Common myeloid progenitor, CD34-positive (primary cell): ENCODE measurements around the gene MAP4.
A peak's percentile ranks its signal among the peaks of the same experiment; 100 is the strongest.

Experiments used
- CTCF ChIA-PET: fragments of 350-600 bp; sonication (Branson Sonifier 250); formaldehyde crosslinking; loops from one replicate; lab custom pipeline; 2021; ENCODE audit warnings: antibody characterized with exemption; lab: Charles Lee
- POLR2A ChIA-PET: fragments of 350-600 bp; sonication (Branson Sonifier 250); formaldehyde crosslinking; loops from one replicate; lab custom pipeline; 2021; ENCODE audit warnings: antibody characterized with exemption; lab: Charles Lee
- DNase-seq, 3 donors: peaks; one replicate each; pipeline versions ENCODE4 v3.0.0 to v3.0.0-alpha.2; 2013
- H3K27ac ChIP-seq, 2 experiments: 1 replicate in 1 of 2; 2 replicates in 1 of 2; pipeline ENCODE4 v1.7.0; 2013; ENCODE audit warnings: inconsistent platforms in 2 of 2, low read length in 2 of 2, mild to moderate bottlenecking in 2 of 2, low read depth in 1 of 2, moderate library complexity in 1 of 2; ENCODE audit not compliant: severe bottlenecking in 2 of 2, insufficient read depth in 1 of 2, poor library complexity in 1 of 2
- H3K27me3 ChIP-seq, 5 experiments: replicated peaks in 2 of 5; 1 replicate in 3 of 5; 2 replicates in 2 of 5; pipeline versions ENCODE4 v1.6.1 to v1.7.0; 2013; ENCODE audit warnings: low read length in 4 of 5, mild to moderate bottlenecking in 2 of 5, moderate library complexity in 2 of 5, inconsistent platforms in 1 of 5; ENCODE audit not compliant: insufficient read depth in 5 of 5, control insufficient read depth in 4 of 5
- H3K36me3 ChIP-seq, 4 experiments: 1 replicate in 2 of 4; 2 replicates in 2 of 4; pipeline versions ENCODE4 v1.6.1 to v1.7.0; 2013; ENCODE audit warnings: low read length in 3 of 4, control low read depth in 1 of 4, mild to moderate bottlenecking in 1 of 4; ENCODE audit not compliant: control insufficient read depth in 4 of 4, insufficient read depth in 4 of 4
- H3K4me1 ChIP-seq, 4 experiments: 1 replicate in 3 of 4; 2 replicates in 1 of 4; pipeline versions ENCODE4 v1.6.1 to v1.7.1; 2013; ENCODE audit warnings: low read length in 3 of 4, mild to moderate bottlenecking in 3 of 4, control low read depth in 1 of 4, inconsistent platforms in 1 of 4, moderate library complexity in 1 of 4; ENCODE audit not compliant: control insufficient read depth in 4 of 4, insufficient read depth in 4 of 4; ENCODE audit errors: control extremely low read depth in 1 of 4
- H3K4me3 ChIP-seq, 7 experiments: 1 replicate in 4 of 7; 2 replicates in 3 of 7; pipeline versions ENCODE4 v1.5.1 to v1.7.0; 2013; ENCODE audit warnings: mild to moderate bottlenecking in 7 of 7, low read length in 6 of 7, moderate library complexity in 6 of 7, inconsistent platforms in 2 of 7, low read depth in 2 of 7, control low read depth in 1 of 7; ENCODE audit not compliant: insufficient read depth in 4 of 7, control insufficient read depth in 1 of 7; ENCODE audit errors: extremely low read depth in 1 of 7
- H3K9me3 ChIP-seq, 5 experiments: 1 replicate in 4 of 5; 2 replicates in 1 of 5; pipeline versions ENCODE4 v1.6.1 to v1.7.1; 2013; ENCODE audit warnings: low read length in 4 of 5, mild to moderate bottlenecking in 2 of 5, inconsistent platforms in 1 of 5, low read depth in 1 of 5, moderate library complexity in 1 of 5; ENCODE audit not compliant: control insufficient read depth in 4 of 5, insufficient read depth in 2 of 5; ENCODE audit errors: control extremely low read depth in 1 of 5
- WGBS: methylation state at CpG from one replicate; pipeline ENCODE4 v1.1.5; 2013; ENCODE audit not compliant: insufficient coverage; 5-methylcytosine and 5-hydroxymethylcytosine counted together

The MAP4 gene

DNA sequence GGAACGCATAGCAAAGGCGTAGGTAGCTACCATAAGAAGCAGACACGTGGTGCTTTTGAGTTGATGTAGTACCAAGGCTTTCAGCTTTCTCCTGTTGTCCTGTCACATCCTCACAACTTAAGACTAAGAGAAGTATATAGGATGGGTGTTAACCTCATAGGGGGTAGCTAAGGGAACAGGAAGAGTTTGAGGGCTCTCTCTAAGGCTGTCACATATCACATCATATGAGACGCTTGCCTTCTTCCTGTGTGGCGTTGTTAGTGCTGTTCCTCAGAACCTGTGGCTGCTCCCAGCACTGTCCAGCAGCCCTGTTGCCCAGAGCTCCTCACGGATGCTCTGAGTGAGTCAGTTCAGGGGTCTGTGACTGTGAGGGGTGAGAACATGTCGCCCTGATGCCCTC is 198.6 kb downstream of the MAP4 start:
- H3K36me3 ChIP-seq: peaks cover 8 to 67% (median 37%) of the 10 kb centered on the region in 4 experiments
- ChIA-PET CTCF (no interaction called here), POLR2A (no interaction called here)
- no peaks in the 10 kb centered on the region for H3K4me1 ChIP-seq
- DNase-seq: no peak
- 96% methylated on average over 3 of the region's 7 CpGs for WGBS
- H3K4me3 ChIP-seq: no peak overlapping the region
- no peak overlapping the region for H3K27ac ChIP-seq
- H3K27me3 ChIP-seq: no peaks in the 10 kb centered on the region
- H3K9me3 ChIP-seq: no peaks in the 10 kb centered on the region

DNA sequence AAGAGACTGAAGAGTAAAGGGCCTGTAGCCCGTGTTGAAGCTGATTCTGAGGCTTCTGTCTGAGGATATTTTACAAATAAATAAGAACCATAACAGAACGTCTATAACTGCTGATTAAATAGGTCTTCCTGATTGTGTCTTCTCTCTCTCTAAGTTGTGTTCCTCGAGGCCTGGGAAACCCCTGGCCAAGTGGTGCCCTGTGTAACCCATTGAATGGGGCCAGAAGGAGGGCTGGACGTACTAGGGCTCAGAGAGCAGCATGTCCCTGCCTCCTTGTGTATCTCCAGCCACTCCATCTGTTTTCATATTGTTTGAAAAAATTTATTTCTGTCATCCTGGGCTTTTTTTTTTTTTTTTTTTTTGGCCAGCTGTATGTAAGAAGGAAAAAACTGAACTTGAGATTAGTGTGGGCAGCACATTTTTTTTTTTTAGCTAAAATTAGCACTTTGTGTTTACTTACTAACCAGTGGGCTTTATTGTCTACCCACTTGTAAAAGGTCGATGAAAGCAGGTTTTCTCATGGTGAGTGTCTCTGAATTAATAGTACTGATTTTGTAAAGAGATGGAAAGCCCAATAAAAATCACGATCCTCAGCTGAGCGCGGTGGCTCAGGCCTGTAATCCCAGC is 202.6 kb downstream of the MAP4 start:
- no peak for DNase-seq
- Histone ChIP-seq H3K27me3 (no peaks in the 10 kb centered on the region), H3K36me3 (peaks cover 23 to 65% (median 51%) of the 10 kb centered on the region in 4 experiments), H3K4me3 (no peak overlapping the region), H3K4me1 (no peaks in the 10 kb centered on the region), H3K9me3 (no peaks in the 10 kb centered on the region), H3K27ac (no peak overlapping the region)
- ChIA-PET POLR2A (no interaction called here), CTCF (interaction anchor here (0.7 to 2.1 kb wide), 3 partner anchors 9 to 53 kb away, joined by 3 to 6 read pairs (median 4); no protein-coding TSS in a partner anchor)
- 100% methylated on average over 4 of the region's 8 CpGs for WGBS

GRCh38 chr3:47804577-47804976 is 211.6 kb downstream of the MAP4 start:
- POLR2A ChIA-PET: no interaction called here
- CTCF ChIA-PET: interaction anchor here (0.7 to 1.4 kb wide), 4 partner anchors 9 to 33 kb away, joined by 3 to 6 read pairs (median 4); no protein-coding TSS in a partner anchor

DNA sequence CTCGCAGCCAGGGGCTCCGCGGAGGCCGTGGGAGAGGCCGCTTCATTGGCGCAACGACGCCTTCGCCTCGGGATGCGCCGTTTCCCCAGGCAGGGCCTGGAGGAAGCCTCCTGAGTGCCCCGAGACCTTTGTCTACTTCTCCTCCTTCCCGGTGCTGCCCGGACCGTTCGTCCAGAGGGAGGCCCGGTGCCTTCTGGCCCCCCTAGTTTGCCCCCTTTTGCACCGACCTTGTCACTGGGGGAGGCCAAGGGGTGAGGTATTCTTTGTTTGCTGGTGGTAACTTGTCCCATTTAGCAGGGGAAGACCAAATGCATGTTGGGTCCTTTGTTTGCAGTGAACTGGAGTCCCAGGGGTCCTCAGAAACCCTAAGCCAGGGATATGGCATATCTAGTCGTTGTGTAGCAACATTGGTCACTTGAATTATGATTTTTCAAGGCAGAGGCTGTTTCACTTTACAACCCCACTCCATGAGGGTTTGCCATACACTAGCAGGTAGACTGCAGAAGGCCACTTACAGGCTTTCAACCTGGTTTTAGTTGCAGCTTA is 212.7 kb downstream of the MAP4 start:
- CTCF ChIA-PET: interaction anchor here (0.7 kb wide), 1 partner anchor 21 kb away, joined by 3 read pairs; no protein-coding TSS in a partner anchor
- H3K4me3 ChIP-seq: peak overlapping the region; percentile 82 to 96 (median 92)
- peak in 1 of 3 donors; percentile 48 for DNase-seq
- H3K9me3 ChIP-seq: no peaks in the 10 kb centered on the region
- WGBS: 0% methylated on average over 13 of the region's 20 CpGs
- no peaks in the 10 kb centered on the region for H3K27me3 ChIP-seq
- H3K4me1 ChIP-seq: peaks cover 4 to 22% (median 15%) of the 10 kb centered on the region in 4 experiments
- H3K27ac ChIP-seq: peak overlapping the region; percentile 79 to 90
- H3K36me3 ChIP-seq: peaks cover 2 to 8% (median 2%) of the 10 kb centered on the region in 4 experiments
- POLR2A ChIA-PET: no interaction called here

More at GRCh38 chr3:47804577-47804976, 211.6 kb downstream of the MAP4 start:
- Histone ChIP-seq H3K4me3 (no peak overlapping the region), H3K9me3 (no peaks in the 10 kb centered on the region), H3K4me1 (peaks cover 4 to 22% (median 15%) of the 10 kb centered on the region in 4 experiments), H3K27me3 (no peaks in the 10 kb centered on the region), H3K27ac (no peak overlapping the region), H3K36me3 (peaks cover 3 to 10% (median 7%) of the 10 kb centered on the region in 4 experiments)
- WGBS: 100% methylated on average over 1 of the region's 1 CpG
- DNase-seq: no peak

DNA sequence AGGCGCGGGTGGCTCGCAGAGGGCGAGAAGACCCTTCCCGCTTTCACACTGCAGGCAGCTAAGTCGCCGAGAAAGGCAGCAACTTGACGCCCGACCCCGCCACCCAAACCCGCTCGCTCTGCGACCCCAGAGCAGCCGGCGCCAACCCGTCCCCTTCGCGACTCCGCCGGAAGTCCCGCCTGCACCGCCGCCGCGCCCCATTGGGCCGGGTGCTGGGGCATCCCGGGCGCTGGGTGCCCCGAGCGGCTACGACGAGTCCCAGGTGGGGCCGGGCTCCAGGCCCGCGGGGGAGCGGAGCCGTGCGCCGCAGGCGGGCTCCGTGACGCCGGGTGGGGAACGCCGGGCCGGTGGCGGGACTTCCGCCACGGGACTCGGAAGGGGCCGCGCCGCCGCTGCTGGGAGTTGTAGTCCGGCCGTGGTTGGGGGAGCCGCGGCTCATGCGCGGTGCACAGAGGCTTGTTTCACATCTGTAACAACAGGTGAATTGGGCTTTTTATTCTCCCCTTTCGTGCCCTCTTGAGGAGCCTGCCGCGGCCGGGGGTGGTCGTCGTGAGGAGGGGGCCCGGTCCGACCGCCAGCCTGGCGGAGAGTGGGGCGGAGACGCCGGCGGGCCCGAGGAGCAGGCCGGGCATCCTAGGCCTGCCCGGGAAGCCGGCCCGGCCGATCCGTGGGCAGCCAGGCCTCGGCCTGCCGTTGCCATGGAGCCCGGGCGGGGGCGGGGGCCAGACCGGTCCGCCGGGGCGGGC is 213.3 kb downstream of the MAP4 start, which contains the start of gene DHX30:
Gene DHX30, plus strand, starts transcription at position 405 of the 746 bp plus-strand sequence. CDS start 7,546 bp downstream, outside the sequence.
- WGBS: 0% methylated on average over 85 of the region's 90 CpGs
- Histone ChIP-seq H3K4me1 (peaks cover 4 to 22% (median 15%) of the 10 kb centered on the region in 4 experiments), H3K27me3 (no peaks in the 10 kb centered on the region), H3K9me3 (no peaks in the 10 kb centered on the region), H3K27ac (peak within 1 kb of the TSS; percentile 79 to 90), H3K36me3 (peaks cover 2 to 4% (median 2%) of the 10 kb centered on the region in 4 experiments), H3K4me3 (peak within 1 kb of the TSS; percentile 82 to 96 (median 92))
- DNase-seq: peak; percentile 82 to 94 (median 88)
- POLR2A ChIA-PET: no interaction called here
- CTCF ChIA-PET: interaction anchor here (0.7 to 1.0 kb wide), 3 partner anchors 24 to 381 kb away, joined by 3 read pairs; no protein-coding TSS in a partner anchor
